Aorta (tissue), 5 donors: Measurements from ENCODE around the gene KIF26A. TPM values are rescaled to one million over a fixed set of nuclear protein-coding genes. Genes with fewer than 3 reads are reported as not detected.
"Not testable (repeated sequence)": the region's sequence is repeated elsewhere in the genome, so short reads cannot be mapped to it uniquely, and the experiment has no call there.

Experiments
- ATAC-seq: fragments of 200-7000 bp; cut with Tn5 transposase; one replicate; pipeline ENCODE4 v1.9.1; 2022; ENCODE audit warnings: moderate library complexity; ENCODE audit not compliant: low FRiP score
- DNase-seq, 2 donors: peaks; one replicate each; pipeline ENCODE4 v3.0.0-alpha.2; 2020
- H3K27ac ChIP-seq, 2 donors: one replicate each; pipeline ENCODE4 v1.5.1; 2013; ENCODE audit warnings: low read length in 2 of 2, mild to moderate bottlenecking in 2 of 2, moderate library complexity in 2 of 2, control low read depth in 1 of 2, inconsistent platforms in 1 of 2, low read depth in 1 of 2
- H3K27me3 ChIP-seq, 2 donors: one replicate each; pipeline ENCODE4 v1.6.1; 2013; ENCODE audit warnings: control low read depth in 1 of 2, low read length in 1 of 2, mild to moderate bottlenecking in 1 of 2, moderate library complexity in 1 of 2; ENCODE audit not compliant: insufficient read depth in 2 of 2, control insufficient read depth in 1 of 2
- H3K36me3 ChIP-seq, 2 donors: one replicate each; pipeline ENCODE4 v1.6.1; 2013; ENCODE audit warnings: control low read depth in 1 of 2, low read length in 1 of 2, mild to moderate bottlenecking in 1 of 2; ENCODE audit not compliant: insufficient read depth in 2 of 2, control insufficient read depth in 1 of 2
- H3K4me1 ChIP-seq, 2 donors: one replicate each; pipeline ENCODE4 v1.6.1; 2013; ENCODE audit warnings: low read length in 2 of 2, control low read depth in 1 of 2, mild to moderate bottlenecking in 1 of 2, moderate library complexity in 1 of 2; ENCODE audit not compliant: insufficient read depth in 2 of 2, control insufficient read depth in 1 of 2
- H3K4me3 ChIP-seq, 2 donors: one replicate each; pipeline ENCODE4 v1.5.1; 2013; ENCODE audit warnings: low read length in 2 of 2, control low read depth in 1 of 2, mild to moderate bottlenecking in 1 of 2
- H3K9me3 ChIP-seq: one replicate; pipeline ENCODE4 v1.6.1; 2013; ENCODE audit warnings: mild to moderate bottlenecking, low read length; ENCODE audit not compliant: control insufficient read depth
- WGBS, 2 donors: extraction: QIAGEN DNeasy Blood & Tissue Kit; methylation state at CpG; one replicate each; pipeline ENCODE4 v1.1.7; 2013; 5-methylcytosine and 5-hydroxymethylcytosine counted together
- intact Hi-C, 2 donors: fragments of 100-400 bp; cut with DNase I; formaldehyde crosslinking; loops; one replicate each; pipeline versions ENCODE4 v1.14.2 to v1.15.0; 2022
- polyA plus RNA-seq, 2 donors: library from polyadenylated mRNA; stranded (reverse); fragments of 200-250 nt; gene quantifications; one replicate each; pipeline ENCODE4 v1.2.3, GENCODE V29; 2013
- total RNA-seq, 2 donors: library from RNA; stranded (reverse); fragmentation: NEBNext Ultra II Directional; extraction: Animal tissue kit (Norgen Biotek cat#: 25700); gene quantifications; one replicate each; pipeline ENCODE4 v1.2.1, GENCODE V29; 2021
- donor health status: healthy with polysubstance abuse.
- donor health status: Bipolar disorder and iron deficiency.
- donor health status: DM: no; HTN: no; CAD: no.
- donor health status: DM: no; HTN: no; CAD: no.
- donor health status: DM: yes; HTN: yes; CAD: no.

KIF26A gene
- total and polyA plus RNA-seq, 4 donors: 0.13 to 8.3 (median 3.2) TPM

GRCh38 chr14:104150136-104151025 lies 12.0 kb downstream of the KIF26A start:
- no peaks in the 10 kb centered on the region for H3K36me3 ChIP-seq
- no peaks in the 10 kb centered on the region for H3K9me3 ChIP-seq
- intact Hi-C loops: no loop called here
- no peaks in the 10 kb centered on the region for H3K27me3 ChIP-seq
- H3K4me3 ChIP-seq: no peak overlapping the region
- no peaks in the 10 kb centered on the region for H3K4me1 ChIP-seq
- DNase-seq: no peak
- WGBS, 2 donors: 39 to 48% methylated on average over 16 to 19 of the region's 19 CpGs
- no peak overlapping the region for H3K27ac ChIP-seq
- ATAC-seq: no peak

GRCh38 chr14:104151026-104151381 lies 12.6 kb downstream of the KIF26A start:
- Histone ChIP-seq H3K4me1 (no peaks in the 10 kb centered on the region), H3K27me3 (no peaks in the 10 kb centered on the region), H3K9me3 (no peaks in the 10 kb centered on the region), H3K27ac (no peak overlapping the region), H3K36me3 (no peaks in the 10 kb centered on the region), H3K4me3 (no peak overlapping the region)
- no peak for ATAC-seq
- WGBS, 2 donors: 80 to 81% methylated on average over 5 of the region's 5 CpGs
- no peak for DNase-seq
- intact Hi-C loops: no loop called here

GRCh38 chr14:104151566-104152245 lies 13.3 kb downstream of the KIF26A start:
- Histone ChIP-seq H3K4me3 (no peak overlapping the region), H3K9me3 (no peaks in the 10 kb centered on the region), H3K27ac (no peak overlapping the region), H3K36me3 (no peaks in the 10 kb centered on the region), H3K4me1 (no peaks in the 10 kb centered on the region), H3K27me3 (no peaks in the 10 kb centered on the region)
- DNase-seq: no peak
- ATAC-seq: no peak
- intact Hi-C loops: no loop called here
- WGBS, 2 donors: 87 to 89% methylated on average over 34 of the region's 34 CpGs

- intact Hi-C loops: no loop called here
- WGBS, 2 donors: 90 to 93% methylated on average over 14 of the region's 14 CpGs
- H3K9me3 ChIP-seq: no peaks in the 10 kb centered on the region
- H3K4me3 ChIP-seq: no peak overlapping the region
- no peaks in the 10 kb centered on the region for H3K27me3 ChIP-seq
- no peak overlapping the region for H3K27ac ChIP-seq
- no peaks in the 10 kb centered on the region for H3K36me3 ChIP-seq
- DNase-seq: no peak
- H3K4me1 ChIP-seq: no peaks in the 10 kb centered on the region
- no peak for ATAC-seq
Measured at GRCh38 chr14:104152246-104152575, 13.8 kb downstream of the KIF26A start.

GRCh38 chr14:104152686-104153393 lies 14.5 kb downstream of the KIF26A start:
- intact Hi-C loops: no loop called here
- DNase-seq: no peak
- no peaks in the 10 kb centered on the region for H3K4me1 ChIP-seq
- WGBS, 2 donors: 90 to 92% methylated on average over 21 of the region's 21 CpGs
- H3K36me3 ChIP-seq: no peaks in the 10 kb centered on the region
- no peaks in the 10 kb centered on the region for H3K27me3 ChIP-seq
- no peak overlapping the region for H3K4me3 ChIP-seq
- no peak overlapping the region for H3K27ac ChIP-seq
- no peak for ATAC-seq
- no peaks in the 10 kb centered on the region for H3K9me3 ChIP-seq

GRCh38 chr14:104153394-104153755 lies 15.0 kb downstream of the KIF26A start:
- intact Hi-C loops: not testable (repeated sequence)

GRCh38 chr14:104154246-104154645 lies 15.9 kb downstream of the KIF26A start:
- intact Hi-C loops: no loop called here

More at GRCh38 chr14:104153394-104153755, 15.0 kb downstream of the KIF26A start:
- H3K27me3 ChIP-seq, H3K4me1 ChIP-seq, H3K27ac ChIP-seq, DNase-seq, H3K9me3 ChIP-seq, H3K36me3 ChIP-seq, H3K4me3 ChIP-seq, ATAC-seq: not testable (repeated sequence)
- WGBS, 2 donors: 55 to 62% methylated on average over 5 to 7 of the region's 7 CpGs

GRCh38 chr14:104155513-104155912 lies 17.1 kb downstream of the KIF26A start:
- no peak overlapping the region for H3K4me3 ChIP-seq
- no peak overlapping the region for H3K27ac ChIP-seq
- DNase-seq: no peak
- no peaks in the 10 kb centered on the region for H3K4me1 ChIP-seq
- intact Hi-C loops: no loop called here
- WGBS, 2 donors: 84 to 88% methylated on average over 23 to 29 of the region's 29 CpGs
- no peaks in the 10 kb centered on the region for H3K9me3 ChIP-seq
- H3K36me3 ChIP-seq: no peaks in the 10 kb centered on the region
- H3K27me3 ChIP-seq: no peaks in the 10 kb centered on the region
- ATAC-seq: peak; percentile 16

More at GRCh38 chr14:104154246-104154645, 15.9 kb downstream of the KIF26A start:
- H3K9me3 ChIP-seq: no peaks in the 10 kb centered on the region
- H3K4me3 ChIP-seq: no peak overlapping the region
- ATAC-seq (no peak), DNase-seq (no peak)
- H3K27ac ChIP-seq: no peak overlapping the region
- H3K4me1 ChIP-seq: no peaks in the 10 kb centered on the region
- H3K36me3 ChIP-seq: no peaks in the 10 kb centered on the region
- WGBS, 2 donors: 71 to 77% methylated on average over 15 of the region's 15 CpGs
- H3K27me3 ChIP-seq: no peaks in the 10 kb centered on the region
